K562 (cell line): Measurements from ENCODE around the gene RRAD.

Source experiments
- CTCF ChIP-seq, 3 experiments: IDR thresholded peaks in 2 of 3; conservative IDR thresholded peaks in 1 of 3; 2 replicates each; pipeline ENCODE4 v1.5.1; 2011 to 2012; ENCODE audit warnings: low read length in 3 of 3, mild to moderate bottlenecking in 3 of 3, control low read depth in 2 of 3, improper control_type of control experiment in 1 of 3, inconsistent platforms in 1 of 3, low read depth in 1 of 3, mixed read lengths in 1 of 3, moderate library complexity in 1 of 3; ENCODE audit not compliant: insufficient read depth in 2 of 3
- RFX1 ChIP-seq: fragments of 450-650 bp; IDR thresholded peaks from 2 replicates; pipeline ENCODE4 v1.6.1; 2016; ENCODE audit warnings: mild to moderate bottlenecking, moderate library complexity
- RFX5 ChIP-seq: IDR thresholded peaks from 2 replicates; pipeline ENCODE4 v1.6.1; 2011; ENCODE audit warnings: low read depth, mild to moderate bottlenecking, improper control_type of control experiment, low read length
- TF ChIP-seq, protein P1 (sequence below), 2 experiments: fragments of 450-650 bp; formaldehyde crosslinking in 1 of 2; IDR thresholded peaks; 2 replicates each; pipeline versions ENCODE4 v1.4.0 to v1.6.1; 2014 to 2020; ENCODE audit warnings: mild to moderate bottlenecking in 2 of 2, borderline replicate concordance in 1 of 2, low read depth in 1 of 2

- no peak for TF ChIP-seq CTCF (IDR thresholded peaks at IDR 0.05 in 2 of 3, conservative IDR thresholded peaks at IDR 0.05 in 1 of 3; ENCODE audit: insufficient read depth in 2 of 3, low read depth in 1 of 3, low read length in 3 of 3)
- TF ChIP-seq, protein P1, sequence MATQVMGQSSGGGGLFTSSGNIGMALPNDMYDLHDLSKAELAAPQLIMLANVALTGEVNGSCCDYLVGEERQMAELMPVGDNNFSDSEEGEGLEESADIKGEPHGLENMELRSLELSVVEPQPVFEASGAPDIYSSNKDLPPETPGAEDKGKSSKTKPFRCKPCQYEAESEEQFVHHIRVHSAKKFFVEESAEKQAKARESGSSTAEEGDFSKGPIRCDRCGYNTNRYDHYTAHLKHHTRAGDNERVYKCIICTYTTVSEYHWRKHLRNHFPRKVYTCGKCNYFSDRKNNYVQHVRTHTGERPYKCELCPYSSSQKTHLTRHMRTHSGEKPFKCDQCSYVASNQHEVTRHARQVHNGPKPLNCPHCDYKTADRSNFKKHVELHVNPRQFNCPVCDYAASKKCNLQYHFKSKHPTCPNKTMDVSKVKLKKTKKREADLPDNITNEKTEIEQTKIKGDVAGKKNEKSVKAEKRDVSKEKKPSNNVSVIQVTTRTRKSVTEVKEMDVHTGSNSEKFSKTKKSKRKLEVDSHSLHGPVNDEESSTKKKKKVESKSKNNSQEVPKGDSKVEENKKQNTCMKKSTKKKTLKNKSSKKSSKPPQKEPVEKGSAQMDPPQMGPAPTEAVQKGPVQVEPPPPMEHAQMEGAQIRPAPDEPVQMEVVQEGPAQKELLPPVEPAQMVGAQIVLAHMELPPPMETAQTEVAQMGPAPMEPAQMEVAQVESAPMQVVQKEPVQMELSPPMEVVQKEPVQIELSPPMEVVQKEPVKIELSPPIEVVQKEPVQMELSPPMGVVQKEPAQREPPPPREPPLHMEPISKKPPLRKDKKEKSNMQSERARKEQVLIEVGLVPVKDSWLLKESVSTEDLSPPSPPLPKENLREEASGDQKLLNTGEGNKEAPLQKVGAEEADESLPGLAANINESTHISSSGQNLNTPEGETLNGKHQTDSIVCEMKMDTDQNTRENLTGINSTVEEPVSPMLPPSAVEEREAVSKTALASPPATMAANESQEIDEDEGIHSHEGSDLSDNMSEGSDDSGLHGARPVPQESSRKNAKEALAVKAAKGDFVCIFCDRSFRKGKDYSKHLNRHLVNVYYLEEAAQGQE (IDR thresholded peaks at IDR 0.05; ENCODE audit: borderline replicate concordance): no peak
- TF ChIP-seq, protein P1 (CRISPR knock-in tag; IDR thresholded peaks at IDR 0.05; ENCODE audit: low read depth): no peak
- no peak for TF ChIP-seq RFX1
- no peak for TF ChIP-seq RFX5
Observed at GRCh38 chr16:66923866-66924265, 1.5 kb downstream of the RRAD start.
